MM.1S (cell line): ENCODE measurements around the gene IQCN.

ENCODE experiments used
- EZH2 ChIP-seq: fragments of 300-600 bp; sonication (generic); optimal IDR thresholded peaks from 2 replicates; pipeline ENCODE3; 2017; ENCODE audit warnings: low read depth, mild to moderate bottlenecking, antibody characterized with exemption, low read length, mixed read lengths
- EZH2phosphoT487 ChIP-seq: fragments of 300-600 bp; sonication (generic); IDR thresholded peaks from 2 replicates; pipeline ENCODE4 v1.6.1; 2018; ENCODE audit warnings: antibody characterized with exemption, low read length
- TF ChIP-seq, protein P1 (sequence below): fragments of 300-600 bp; sonication (generic); IDR thresholded peaks from 2 replicates; pipeline ENCODE4 v1.5.1; 2016; ENCODE audit warnings: antibody characterized with exemption, low read length, mixed read lengths

DNA sequence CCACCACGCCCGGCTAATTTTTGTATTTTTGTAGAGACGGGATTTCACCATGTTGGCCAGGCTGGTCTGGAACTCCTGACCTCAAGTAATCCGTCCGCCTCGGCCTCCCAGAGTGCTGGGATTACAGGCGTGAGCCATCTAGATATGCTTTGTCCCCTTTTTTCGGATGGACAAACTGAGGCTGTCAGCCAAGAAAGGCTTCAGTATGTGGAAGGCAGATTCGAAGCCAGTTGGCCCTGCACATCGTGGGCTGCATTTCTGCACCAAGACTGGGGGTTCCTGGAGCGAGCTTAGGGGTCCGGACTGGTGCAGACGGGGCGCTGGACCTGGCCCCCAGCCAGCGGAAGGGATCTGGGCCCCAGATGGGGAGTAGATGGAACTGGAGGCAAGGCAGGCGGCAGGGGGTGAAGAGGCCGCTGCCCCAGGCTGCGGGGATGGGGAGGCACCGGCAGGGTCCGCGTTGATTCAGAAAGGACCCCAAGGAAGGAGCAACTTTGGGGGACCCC is 16.8 kb upstream of the IQCN start:
- TF ChIP-seq EZH2 (no peak), EZH2phosphoT487 (no peak)
- TF ChIP-seq, protein P1, sequence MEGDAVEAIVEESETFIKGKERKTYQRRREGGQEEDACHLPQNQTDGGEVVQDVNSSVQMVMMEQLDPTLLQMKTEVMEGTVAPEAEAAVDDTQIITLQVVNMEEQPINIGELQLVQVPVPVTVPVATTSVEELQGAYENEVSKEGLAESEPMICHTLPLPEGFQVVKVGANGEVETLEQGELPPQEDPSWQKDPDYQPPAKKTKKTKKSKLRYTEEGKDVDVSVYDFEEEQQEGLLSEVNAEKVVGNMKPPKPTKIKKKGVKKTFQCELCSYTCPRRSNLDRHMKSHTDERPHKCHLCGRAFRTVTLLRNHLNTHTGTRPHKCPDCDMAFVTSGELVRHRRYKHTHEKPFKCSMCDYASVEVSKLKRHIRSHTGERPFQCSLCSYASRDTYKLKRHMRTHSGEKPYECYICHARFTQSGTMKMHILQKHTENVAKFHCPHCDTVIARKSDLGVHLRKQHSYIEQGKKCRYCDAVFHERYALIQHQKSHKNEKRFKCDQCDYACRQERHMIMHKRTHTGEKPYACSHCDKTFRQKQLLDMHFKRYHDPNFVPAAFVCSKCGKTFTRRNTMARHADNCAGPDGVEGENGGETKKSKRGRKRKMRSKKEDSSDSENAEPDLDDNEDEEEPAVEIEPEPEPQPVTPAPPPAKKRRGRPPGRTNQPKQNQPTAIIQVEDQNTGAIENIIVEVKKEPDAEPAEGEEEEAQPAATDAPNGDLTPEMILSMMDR = no peak
